ENCODE measurements around the gene FMN1. TPM values are rescaled to one million over a fixed set of nuclear protein-coding genes. Genes with fewer than 3 reads are reported as not detected.

Gene FMN1
- total RNA-seq, 2 donors from 2014 or later = 2.4 to 3.1 TPM

DNA sequence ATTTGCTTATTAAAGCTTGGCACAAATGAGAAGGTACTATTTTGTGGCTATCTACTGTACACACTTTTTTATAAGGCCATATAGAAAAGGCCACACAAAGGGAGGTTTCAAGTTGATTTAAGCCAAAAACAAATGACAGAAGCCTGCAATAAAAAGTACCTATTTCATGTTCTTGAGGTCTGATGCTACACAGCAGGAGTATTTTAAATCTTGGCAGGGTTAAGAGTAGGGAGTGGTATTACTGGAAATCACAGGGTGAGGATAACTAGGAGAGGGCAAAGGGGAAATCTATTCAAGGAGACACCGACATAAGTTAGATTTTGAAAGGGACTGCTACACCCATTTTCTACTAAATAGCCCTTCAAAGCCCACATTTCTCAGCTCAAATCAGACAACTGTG is 330.5 kb downstream of the FMN1 start:
- Histone ChIP-seq H3K4me3 (no peak overlapping the region), H3K9me3 (no peaks in the 10 kb centered on the region), H3K4me1 (no peaks in the 10 kb centered on the region), H3K36me3 (no peaks in the 10 kb centered on the region), H3K27ac (no peak overlapping the region), H3K27me3 (no peaks in the 10 kb centered on the region)
- TF ChIP-seq, protein P1, sequence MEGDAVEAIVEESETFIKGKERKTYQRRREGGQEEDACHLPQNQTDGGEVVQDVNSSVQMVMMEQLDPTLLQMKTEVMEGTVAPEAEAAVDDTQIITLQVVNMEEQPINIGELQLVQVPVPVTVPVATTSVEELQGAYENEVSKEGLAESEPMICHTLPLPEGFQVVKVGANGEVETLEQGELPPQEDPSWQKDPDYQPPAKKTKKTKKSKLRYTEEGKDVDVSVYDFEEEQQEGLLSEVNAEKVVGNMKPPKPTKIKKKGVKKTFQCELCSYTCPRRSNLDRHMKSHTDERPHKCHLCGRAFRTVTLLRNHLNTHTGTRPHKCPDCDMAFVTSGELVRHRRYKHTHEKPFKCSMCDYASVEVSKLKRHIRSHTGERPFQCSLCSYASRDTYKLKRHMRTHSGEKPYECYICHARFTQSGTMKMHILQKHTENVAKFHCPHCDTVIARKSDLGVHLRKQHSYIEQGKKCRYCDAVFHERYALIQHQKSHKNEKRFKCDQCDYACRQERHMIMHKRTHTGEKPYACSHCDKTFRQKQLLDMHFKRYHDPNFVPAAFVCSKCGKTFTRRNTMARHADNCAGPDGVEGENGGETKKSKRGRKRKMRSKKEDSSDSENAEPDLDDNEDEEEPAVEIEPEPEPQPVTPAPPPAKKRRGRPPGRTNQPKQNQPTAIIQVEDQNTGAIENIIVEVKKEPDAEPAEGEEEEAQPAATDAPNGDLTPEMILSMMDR (IDR thresholded peaks at IDR 0.05) = no peak
- DNase-seq (ENCODE audit: low spot score) = no peak

DNA sequence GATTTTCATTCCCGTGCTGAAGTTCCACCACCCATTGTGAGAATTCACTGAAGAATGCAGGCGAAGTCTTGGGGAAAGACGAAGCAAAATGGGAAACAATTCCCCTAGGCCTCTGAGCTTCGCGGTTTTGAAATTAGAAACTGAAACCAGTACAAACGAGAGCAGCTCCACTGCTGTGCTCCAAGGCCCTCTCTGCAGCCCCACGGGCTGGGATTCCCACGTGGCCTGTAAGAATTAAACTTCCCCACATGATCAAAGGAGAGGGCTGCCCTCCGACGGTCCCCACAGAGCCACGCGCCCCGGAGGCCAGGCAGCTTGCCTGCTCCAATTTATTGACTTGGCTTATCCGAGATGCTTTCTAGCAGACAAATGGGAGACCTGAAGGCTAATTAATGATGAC is 332.8 kb downstream of the FMN1 start:
- Histone ChIP-seq H3K9me3 (no peaks in the 10 kb centered on the region), H3K4me1 (no peaks in the 10 kb centered on the region), H3K27me3 (no peaks in the 10 kb centered on the region), H3K27ac (peak overlapping the region in 1 of 2 donors; percentile 9), H3K4me3 (peak overlapping the region in 1 of 2 donors; percentile 14), H3K36me3 (no peaks in the 10 kb centered on the region)
- no peak for DNase-seq (ENCODE audit: low spot score)
- TF ChIP-seq, protein P1 (IDR thresholded peaks at IDR 0.05) = no peak

- H3K27me3 ChIP-seq = no peaks in the 10 kb centered on the region
- H3K27ac ChIP-seq = no peak overlapping the region
- no peaks in the 10 kb centered on the region for H3K36me3 ChIP-seq
- H3K4me1 ChIP-seq = no peaks in the 10 kb centered on the region
- no peaks in the 10 kb centered on the region for H3K9me3 ChIP-seq
- DNase-seq (ENCODE audit: low spot score) = no peak
- TF ChIP-seq, protein P1 (IDR thresholded peaks at IDR 0.05) = no peak
- no peak overlapping the region for H3K4me3 ChIP-seq
These were observed 333.3 kb downstream of the FMN1 start for GRCh38 chr15:32861174-32861573.

DNA sequence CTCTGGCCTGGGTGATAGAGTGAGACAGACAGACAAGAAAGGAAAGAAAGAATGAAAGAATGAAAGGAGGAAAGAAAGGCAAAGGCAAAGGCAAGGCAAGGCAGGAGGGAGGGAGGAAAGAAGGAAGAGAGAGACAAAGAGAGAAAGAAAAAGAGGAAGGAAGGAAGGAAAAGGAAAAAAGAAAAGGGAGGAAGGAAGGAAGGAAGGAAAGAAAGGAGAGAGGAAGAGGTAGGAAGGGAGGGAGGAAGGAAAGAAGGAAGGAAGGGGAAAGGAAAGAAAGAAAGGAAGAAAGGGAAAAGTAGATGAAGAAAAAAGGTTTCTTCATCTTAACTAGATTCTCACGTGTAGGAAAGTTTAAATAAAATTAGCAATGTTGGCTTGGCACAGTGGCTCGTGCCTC is 334.5 kb downstream of the FMN1 start:
- no peaks in the 10 kb centered on the region for H3K36me3 ChIP-seq
- H3K4me3 ChIP-seq = no peak overlapping the region
- no peaks in the 10 kb centered on the region for H3K27me3 ChIP-seq
- H3K9me3 ChIP-seq = no peaks in the 10 kb centered on the region
- H3K27ac ChIP-seq = no peak overlapping the region
- TF ChIP-seq, protein P1 (IDR thresholded peaks at IDR 0.05) = no peak
- no peaks in the 10 kb centered on the region for H3K4me1 ChIP-seq
- no peak for DNase-seq (ENCODE audit: low spot score)

DNA sequence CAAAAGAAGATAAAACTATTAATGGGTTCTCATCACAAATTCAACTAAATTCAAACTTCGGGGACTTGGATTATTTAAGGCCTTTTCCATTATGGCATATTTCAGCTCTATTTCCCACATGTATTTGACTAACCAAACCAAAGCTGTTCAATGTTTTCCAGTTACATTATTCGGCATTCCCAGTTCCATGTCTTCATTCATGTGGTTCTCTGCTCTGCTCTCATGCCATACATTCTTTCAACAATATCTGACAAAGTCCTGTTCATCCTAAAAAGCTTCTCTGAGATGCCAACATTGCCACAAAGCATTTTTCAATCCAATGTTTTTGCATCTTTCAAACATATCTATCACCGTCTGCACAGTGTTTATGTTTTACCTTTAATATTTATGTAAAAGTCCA is 335.3 kb downstream of the FMN1 start:
- H3K27me3 ChIP-seq = no peaks in the 10 kb centered on the region
- H3K36me3 ChIP-seq = no peaks in the 10 kb centered on the region
- DNase-seq (ENCODE audit: low spot score) = no peak
- H3K27ac ChIP-seq = no peak overlapping the region
- no peaks in the 10 kb centered on the region for H3K4me1 ChIP-seq
- TF ChIP-seq, protein P1 (IDR thresholded peaks at IDR 0.05) = no peak
- no peaks in the 10 kb centered on the region for H3K9me3 ChIP-seq
- no peak overlapping the region for H3K4me3 ChIP-seq

DNA sequence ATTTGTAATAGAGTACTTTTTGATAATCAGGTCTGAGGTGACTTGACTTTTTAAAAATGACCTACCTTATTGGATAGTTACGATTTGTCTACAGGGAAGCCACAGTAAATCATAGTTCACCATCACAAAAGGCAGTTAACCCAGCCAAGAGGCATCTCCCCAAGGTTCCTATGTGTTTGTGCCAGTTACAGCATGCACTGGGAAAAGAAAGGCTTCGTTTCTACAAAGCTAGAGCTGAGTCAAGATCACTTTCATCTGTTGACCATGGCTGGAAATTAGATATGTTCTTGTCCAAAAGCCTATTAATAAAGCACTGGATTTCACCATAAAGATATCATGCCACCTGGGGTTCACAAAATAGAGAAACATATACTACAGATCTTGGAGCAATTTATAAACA is 336.8 kb downstream of the FMN1 start:
- Histone ChIP-seq H3K9me3 (no peaks in the 10 kb centered on the region), H3K36me3 (no peaks in the 10 kb centered on the region), H3K4me1 (no peaks in the 10 kb centered on the region), H3K4me3 (no peak overlapping the region), H3K27me3 (no peaks in the 10 kb centered on the region), H3K27ac (no peak overlapping the region)
- DNase-seq (ENCODE audit: low spot score) = no peak
- TF ChIP-seq, protein P1 (IDR thresholded peaks at IDR 0.05) = no peak

Data from right atrium auricular region (tissue), 2 donors.